Stomach smooth muscle (tissue), 2 donors: Measurements from ENCODE around the gene RAPGEF5.

Source experiments
- H3K27ac ChIP-seq: one replicate; pipeline ENCODE4 v1.7.0; 2013; ENCODE audit warnings: mild to moderate bottlenecking, low read length, inconsistent platforms
- H3K27me3 ChIP-seq, 2 donors: one replicate each; pipeline ENCODE4 v1.7.0; 2013; ENCODE audit warnings: low read length in 2 of 2; ENCODE audit not compliant: insufficient read depth in 2 of 2, control insufficient read depth in 1 of 2
- H3K36me3 ChIP-seq, 2 donors: one replicate each; pipeline ENCODE4 v1.7.0; 2013; ENCODE audit warnings: low read length in 2 of 2; ENCODE audit not compliant: control insufficient read depth in 2 of 2, insufficient read depth in 2 of 2
- H3K4me1 ChIP-seq: one replicate; pipeline ENCODE4 v1.7.0; 2013; ENCODE audit warnings: low read length; ENCODE audit not compliant: control insufficient read depth, insufficient read depth
- H3K4me3 ChIP-seq, 2 donors: one replicate each; pipeline ENCODE4 v1.7.0; 2013; ENCODE audit warnings: low read length in 2 of 2
- H3K9ac ChIP-seq, 2 donors: one replicate each; pipeline ENCODE4 v1.7.0; 2013; ENCODE audit warnings: low read length in 2 of 2, mild to moderate bottlenecking in 1 of 2
- H3K9me3 ChIP-seq, 2 donors: one replicate each; pipeline ENCODE4 v1.7.0; 2013; ENCODE audit warnings: low read length in 2 of 2; ENCODE audit not compliant: control insufficient read depth in 2 of 2
- donor health status: healthy.
- donor health status: Pancreatic carcinoma.

The RAPGEF5 gene

GRCh38 chr7:22329816-22330524, 27.0 kb downstream of the RAPGEF5 start:
- Histone ChIP-seq H3K27ac (no peak overlapping the region), H3K36me3 (no peaks in the 10 kb centered on the region), H3K27me3 (no peaks in the 10 kb centered on the region), H3K4me1 (no peaks in the 10 kb centered on the region), H3K9ac (no peak overlapping the region), H3K4me3 (no peak overlapping the region), H3K9me3 (no peaks in the 10 kb centered on the region)

DNA sequence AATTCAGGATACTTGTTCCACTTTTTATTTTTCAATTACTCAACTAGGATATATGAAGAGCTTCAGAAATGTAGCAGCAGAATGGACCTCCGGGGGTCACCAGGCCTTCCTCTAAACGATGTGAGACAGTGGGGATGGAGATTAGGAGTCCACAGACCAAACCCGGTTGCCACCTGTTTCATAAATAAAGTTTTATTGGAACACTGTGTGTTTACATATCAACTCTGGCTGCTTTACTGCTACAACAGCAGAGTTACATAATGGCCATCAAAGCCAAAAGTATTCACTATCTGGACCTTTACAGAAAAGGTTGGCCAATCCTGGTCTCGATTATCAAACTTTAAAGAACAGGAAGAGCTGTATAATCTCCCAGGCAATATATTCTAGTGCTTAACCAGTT, 30.8 kb downstream of the RAPGEF5 start:
- H3K9ac ChIP-seq: no peak overlapping the region
- no peaks in the 10 kb centered on the region for H3K4me1 ChIP-seq
- no peaks in the 10 kb centered on the region for H3K27me3 ChIP-seq
- no peaks in the 10 kb centered on the region for H3K9me3 ChIP-seq
- no peak overlapping the region for H3K4me3 ChIP-seq
- H3K27ac ChIP-seq: no peak overlapping the region
- no peaks in the 10 kb centered on the region for H3K36me3 ChIP-seq

- Histone ChIP-seq H3K27ac (no peak overlapping the region), H3K27me3 (no peaks in the 10 kb centered on the region)
Measured at GRCh38 chr7:22325671-22326070, 31.3 kb downstream of the RAPGEF5 start.

GRCh38 chr7:22323714-22324113, 33.2 kb downstream of the RAPGEF5 start:
- Histone ChIP-seq H3K9me3 (no peaks in the 10 kb centered on the region), H3K4me3 (no peak overlapping the region), H3K4me1 (no peaks in the 10 kb centered on the region), H3K9ac (no peak overlapping the region), H3K27ac (no peak overlapping the region), H3K27me3 (no peaks in the 10 kb centered on the region), H3K36me3 (no peaks in the 10 kb centered on the region)

More at GRCh38 chr7:22325671-22326070, 31.3 kb downstream of the RAPGEF5 start:
- no peak overlapping the region for H3K4me3 ChIP-seq
- H3K9me3 ChIP-seq: no peaks in the 10 kb centered on the region
- H3K4me1 ChIP-seq: no peaks in the 10 kb centered on the region
- no peak overlapping the region for H3K9ac ChIP-seq
- H3K36me3 ChIP-seq: no peaks in the 10 kb centered on the region

GRCh38 chr7:22320416-22320815, 36.5 kb downstream of the RAPGEF5 start:
- no peaks in the 10 kb centered on the region for H3K36me3 ChIP-seq
- H3K9ac ChIP-seq: no peak overlapping the region
- no peaks in the 10 kb centered on the region for H3K4me1 ChIP-seq
- H3K27me3 ChIP-seq: no peaks in the 10 kb centered on the region
- no peak overlapping the region for H3K4me3 ChIP-seq
- no peaks in the 10 kb centered on the region for H3K9me3 ChIP-seq
- no peak overlapping the region for H3K27ac ChIP-seq

DNA sequence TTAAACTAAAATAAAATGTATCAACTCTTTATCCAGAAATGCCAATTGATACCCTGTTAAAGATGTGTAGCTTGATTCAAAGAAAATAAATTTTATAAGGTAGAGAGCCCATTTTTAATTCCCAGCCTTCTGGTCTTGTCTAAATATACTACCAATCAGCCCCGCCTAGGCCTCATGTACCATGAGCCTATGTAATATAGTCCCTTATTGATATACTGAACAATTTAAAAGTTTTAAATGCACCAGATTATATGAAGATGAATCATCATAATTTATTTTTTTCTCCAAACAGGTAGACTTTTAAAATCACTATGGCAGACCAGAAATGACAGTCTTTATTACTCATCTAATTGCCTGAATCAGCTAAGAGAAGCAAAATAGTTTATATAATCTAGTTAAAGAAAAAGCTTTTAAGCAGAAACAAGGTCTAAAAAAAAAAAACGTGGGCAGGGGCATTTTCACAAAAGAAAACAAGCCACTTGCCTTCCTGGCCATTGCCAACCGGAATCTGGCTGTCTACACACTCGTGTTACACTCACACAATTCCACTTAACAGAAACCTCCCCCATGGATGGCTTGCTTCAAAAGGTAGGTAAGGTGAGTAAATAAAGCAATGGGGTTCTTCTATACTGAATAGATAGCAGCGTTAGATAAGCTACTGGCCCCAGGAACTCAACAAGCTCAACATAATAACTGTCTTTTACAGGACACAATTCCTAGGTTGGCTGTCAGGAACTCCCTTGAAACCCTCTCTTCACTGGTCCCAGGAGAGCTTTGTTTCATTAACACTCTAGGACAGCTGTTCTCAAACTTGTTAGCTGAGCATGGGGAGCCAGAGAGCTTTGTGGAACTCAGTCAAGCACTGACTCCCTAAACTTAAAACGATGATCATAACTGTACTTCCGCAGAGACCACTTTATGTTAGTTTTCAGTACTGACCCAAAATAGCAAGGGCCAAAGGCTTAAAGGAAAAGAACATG, 37.2 kb downstream of the RAPGEF5 start:
- Histone ChIP-seq H3K27ac (no peak overlapping the region), H3K36me3 (no peaks in the 10 kb centered on the region), H3K9me3 (no peaks in the 10 kb centered on the region), H3K4me1 (no peaks in the 10 kb centered on the region), H3K4me3 (no peak overlapping the region), H3K27me3 (no peaks in the 10 kb centered on the region), H3K9ac (no peak overlapping the region)

DNA sequence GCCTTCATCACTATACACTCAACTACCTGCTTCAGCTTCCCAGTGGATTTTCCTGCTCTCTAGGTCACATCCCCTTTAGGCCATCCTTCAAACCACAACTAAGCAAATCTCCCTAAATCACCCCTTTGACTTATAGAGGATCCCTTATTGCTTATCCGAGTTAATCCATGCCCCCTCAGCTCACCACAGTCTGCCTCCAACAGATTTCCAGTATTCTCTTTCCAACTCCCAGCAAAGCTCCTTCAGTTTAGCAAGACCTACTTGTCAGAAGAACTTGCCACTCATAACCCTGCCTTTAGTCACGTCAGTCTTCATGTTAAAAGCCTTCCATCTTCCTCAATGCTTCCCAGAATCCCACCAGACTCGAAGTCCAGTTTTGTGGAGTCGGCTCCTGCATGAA, 38.6 kb downstream of the RAPGEF5 start:
- Histone ChIP-seq H3K4me1 (no peaks in the 10 kb centered on the region), H3K36me3 (no peaks in the 10 kb centered on the region), H3K27me3 (no peaks in the 10 kb centered on the region), H3K27ac (no peak overlapping the region), H3K9ac (no peak overlapping the region), H3K9me3 (no peaks in the 10 kb centered on the region), H3K4me3 (no peak overlapping the region)

GRCh38 chr7:22317632-22318031, 39.3 kb downstream of the RAPGEF5 start:
- no peak overlapping the region for H3K4me3 ChIP-seq
- no peaks in the 10 kb centered on the region for H3K4me1 ChIP-seq
- H3K27me3 ChIP-seq: no peaks in the 10 kb centered on the region
- H3K27ac ChIP-seq: no peak overlapping the region
- no peaks in the 10 kb centered on the region for H3K36me3 ChIP-seq
- H3K9me3 ChIP-seq: no peaks in the 10 kb centered on the region
- no peak overlapping the region for H3K9ac ChIP-seq

GRCh38 chr7:22316914-22317313, 40.0 kb downstream of the RAPGEF5 start:
- Histone ChIP-seq H3K9me3 (no peaks in the 10 kb centered on the region), H3K4me3 (no peak overlapping the region), H3K27me3 (no peaks in the 10 kb centered on the region), H3K27ac (no peak overlapping the region), H3K9ac (no peak overlapping the region), H3K4me1 (no peaks in the 10 kb centered on the region), H3K36me3 (no peaks in the 10 kb centered on the region)

DNA sequence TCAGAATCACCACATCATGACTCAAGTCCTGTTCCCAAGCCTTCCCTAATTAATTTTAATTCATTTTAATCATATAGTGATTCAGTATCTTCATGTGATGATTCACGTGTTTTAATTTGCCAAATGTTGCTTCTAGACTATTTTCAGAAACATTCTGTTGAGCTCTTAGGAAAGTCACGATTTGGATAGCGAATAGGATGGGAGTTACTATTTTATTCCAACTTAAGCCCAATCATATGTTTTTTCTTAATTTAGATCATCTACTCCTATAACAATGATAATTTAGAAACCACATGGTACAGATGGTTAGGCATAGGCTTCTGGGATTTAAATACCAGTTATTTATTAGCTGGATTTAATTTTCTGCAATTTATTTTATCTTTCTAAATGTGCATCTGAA, 49.1 kb downstream of the RAPGEF5 start:
- Histone ChIP-seq H3K27ac (no peak overlapping the region), H3K4me3 (no peak overlapping the region)

DNA sequence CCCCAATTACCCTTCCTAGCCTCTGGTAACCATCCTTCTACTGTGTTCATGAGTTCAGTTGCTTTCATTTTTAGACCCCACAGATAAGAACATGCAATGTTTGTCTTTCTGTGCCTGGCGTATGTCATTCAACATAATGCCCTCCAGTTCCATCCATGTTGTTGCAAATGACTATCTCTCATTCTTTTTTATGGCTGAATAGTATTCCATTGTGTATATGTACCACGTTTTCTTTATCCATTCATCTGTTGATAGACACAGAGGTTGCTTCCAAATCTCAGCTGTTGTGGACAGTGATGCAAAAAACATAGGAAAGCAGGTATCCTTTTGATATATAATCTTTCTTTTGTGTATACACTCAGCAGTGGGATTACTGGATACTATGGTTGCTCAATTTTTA, 51.2 kb downstream of the RAPGEF5 start:
- H3K4me3 ChIP-seq: no peak overlapping the region
- no peak overlapping the region for H3K9ac ChIP-seq
- no peak overlapping the region for H3K27ac ChIP-seq
- H3K9me3 ChIP-seq: no peaks in the 10 kb centered on the region
- H3K4me1 ChIP-seq: no peaks in the 10 kb centered on the region
- H3K27me3 ChIP-seq: no peaks in the 10 kb centered on the region
- H3K36me3 ChIP-seq: no peaks in the 10 kb centered on the region

More for the DNA sequence above, 49.1 kb downstream of the RAPGEF5 start:
- no peaks in the 10 kb centered on the region for H3K4me1 ChIP-seq
- H3K36me3 ChIP-seq: no peaks in the 10 kb centered on the region
- no peaks in the 10 kb centered on the region for H3K9me3 ChIP-seq
- no peaks in the 10 kb centered on the region for H3K27me3 ChIP-seq
- H3K9ac ChIP-seq: no peak overlapping the region
